OCI-LY3 (cell line): ENCODE results near the gene CTNS.

ENCODE experiments used
- CTCF ChIP-seq: fragments of 200-600, 300-600 bp; sonication (generic); IDR thresholded peaks from 2 replicates; pipeline ENCODE4 v1.5.1; 2014; ENCODE audit warnings: antibody characterized with exemption, low read length, low read depth
- EZH2phosphoT487 ChIP-seq: fragments of 200-600 bp; shearing (Covaris generic); IDR thresholded peaks from 2 replicates; pipeline ENCODE4 v1.6.1; 2018; ENCODE audit warnings: antibody characterized with exemption, mixed run types, low read depth

- TF ChIP-seq CTCF (no peak), EZH2phosphoT487 (no peak)
Observed at GRCh38 chr17:3685174-3685573, 48.6 kb downstream of the CTNS start.
